LNCAP (cell line): Measurements from ENCODE around the gene CELF4.

Source experiments
- CTCF ChIP-seq: fragments of 450-650 bp; IDR thresholded peaks from 2 replicates; pipeline ENCODE4 v1.5.1; 2017; ENCODE audit warnings: mild to moderate bottlenecking

Gene CELF4

DNA sequence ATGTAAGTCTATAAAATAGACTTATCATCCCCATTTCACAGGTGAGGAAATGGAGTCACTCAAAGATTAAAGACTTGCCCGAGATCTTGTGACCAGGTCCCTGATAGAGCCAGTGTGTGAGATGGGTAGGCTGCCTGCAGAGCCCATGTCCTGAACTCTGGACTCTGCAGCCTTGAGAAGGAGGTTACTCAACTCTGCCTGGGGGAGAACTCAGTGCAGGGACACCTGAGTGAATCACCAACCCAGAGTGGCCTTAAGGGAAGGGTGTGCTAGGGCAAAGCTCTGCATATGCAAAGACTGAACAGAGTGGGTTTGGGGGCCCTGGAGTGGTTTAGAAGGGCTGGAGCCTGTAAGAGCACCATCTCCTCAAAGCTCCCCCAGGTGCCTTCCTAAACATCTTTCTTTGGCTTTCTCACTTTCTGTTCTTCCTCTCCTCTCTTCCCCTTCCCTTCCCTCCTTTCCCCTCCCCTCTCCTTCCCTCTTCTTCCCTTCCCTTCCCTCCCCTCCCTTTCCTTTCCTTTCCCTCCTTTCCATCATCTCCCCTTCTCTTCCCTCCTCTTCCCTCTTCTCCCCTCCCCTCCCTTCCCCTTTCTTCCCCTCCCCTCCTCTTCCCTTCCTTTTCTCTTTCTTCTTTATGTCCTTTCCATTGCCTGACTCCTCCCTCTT is 67.6 kb downstream of the CELF4 start:
- no peak for TF ChIP-seq CTCF

DNA sequence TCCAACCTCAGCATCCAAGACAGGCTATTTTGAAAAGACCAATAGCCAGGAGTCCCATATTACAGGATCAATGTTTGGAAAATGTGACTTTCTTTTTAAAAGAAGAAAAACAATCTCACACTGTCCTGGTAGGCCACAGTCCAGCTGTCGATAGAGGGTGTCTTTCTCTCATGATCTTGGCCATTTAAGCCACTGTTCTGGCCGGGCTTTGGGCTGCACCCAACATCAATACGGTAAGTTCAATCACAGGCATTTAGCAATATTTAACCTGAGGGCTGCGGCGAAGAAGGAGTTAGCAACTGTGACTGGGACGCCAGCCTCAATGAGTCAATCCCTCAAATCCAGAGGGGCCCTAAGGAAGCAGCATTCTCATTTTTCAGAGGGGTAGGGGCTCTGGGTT is 69.0 kb downstream of the CELF4 start:
- TF ChIP-seq CTCF: no peak

DNA sequence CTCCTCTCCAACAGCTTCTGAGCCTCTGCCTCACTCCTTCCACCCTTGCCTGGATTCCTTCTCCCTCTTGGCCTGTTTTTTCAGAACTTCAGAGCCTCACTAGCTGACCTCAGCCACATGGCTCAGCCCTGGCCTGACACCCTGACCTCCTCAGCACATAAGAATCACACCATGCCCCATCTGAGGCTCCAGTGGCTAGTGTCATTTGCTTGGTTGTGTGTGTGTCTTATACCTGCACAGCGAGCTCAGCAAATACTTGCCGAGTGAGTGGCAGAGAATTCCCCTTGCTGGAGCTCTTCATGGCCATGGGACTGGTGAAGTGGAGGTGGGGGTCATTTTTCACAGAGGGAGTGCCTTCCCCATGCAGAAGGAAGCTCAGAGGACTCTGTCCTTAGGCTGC is 70.2 kb downstream of the CELF4 start:
- no peak for TF ChIP-seq CTCF

- no peak for TF ChIP-seq CTCF
These were observed 71.2 kb downstream of the CELF4 start for GRCh38 chr18:37494406-37494805.

GRCh38 chr18:37493352-37493935 is 72.2 kb downstream of the CELF4 start:
- no peak for TF ChIP-seq CTCF

DNA sequence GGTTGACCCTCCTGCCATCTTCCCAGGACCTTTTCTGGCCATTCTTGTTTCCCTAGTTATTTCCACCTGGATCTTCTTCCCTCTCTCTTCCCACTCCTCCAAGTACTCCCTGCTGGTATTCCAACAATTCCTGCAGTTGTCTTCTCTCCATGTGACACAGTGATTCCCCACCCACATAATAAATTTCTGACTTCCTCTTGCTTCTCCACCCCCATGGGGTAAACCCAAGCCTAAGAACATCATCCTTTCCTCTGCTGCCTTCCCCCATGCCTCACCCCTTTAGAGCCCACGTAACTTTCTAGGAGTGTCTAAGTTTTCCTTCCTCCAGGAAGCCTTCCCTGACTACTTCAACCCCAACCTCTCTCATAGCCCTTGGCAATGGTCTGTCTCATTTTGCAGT is 72.6 kb downstream of the CELF4 start:
- no peak for TF ChIP-seq CTCF

GRCh38 chr18:37491526-37491925 is 74.1 kb downstream of the CELF4 start:
- TF ChIP-seq CTCF: no peak

GRCh38 chr18:37489998-37490397 is 75.6 kb downstream of the CELF4 start:
- TF ChIP-seq CTCF: no peak
